Left forelimb (tissue), 1 donor: ENCODE data around the gene MARCHF3.
"Not testable (repeated sequence)": the region's sequence is repeated elsewhere in the genome, so short reads cannot be mapped to it uniquely, and the experiment has no call there.

Source experiments
- DNase-seq: peaks from one replicate; pipeline ENCODE4 v3.0.0-alpha.2; 2018; ENCODE audit warnings: low spot score

MARCHF3 gene

DNA sequence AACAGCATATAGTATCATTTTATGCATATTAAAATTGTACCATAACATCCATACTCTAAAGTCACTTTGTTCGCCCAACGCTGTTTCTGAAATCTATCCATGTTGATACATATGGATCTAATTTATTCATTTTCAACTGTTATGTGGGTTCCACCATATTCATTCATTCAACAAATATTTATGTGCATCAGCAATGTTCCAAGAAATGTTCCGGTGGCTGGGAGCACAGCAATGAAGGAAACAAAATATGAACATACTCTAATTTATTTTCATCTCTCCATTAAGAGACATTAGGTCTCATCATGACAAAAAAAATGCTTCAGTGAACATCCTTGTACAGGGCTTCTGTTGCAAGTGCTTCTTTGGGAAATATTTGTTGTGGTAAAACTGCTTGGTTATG lies 75.4 kb downstream of the MARCHF3 start:
- DNase-seq, result no peak

GRCh38 chr5:126953640-126954039 lies 76.7 kb downstream of the MARCHF3 start:
- no peak for DNase-seq

DNA sequence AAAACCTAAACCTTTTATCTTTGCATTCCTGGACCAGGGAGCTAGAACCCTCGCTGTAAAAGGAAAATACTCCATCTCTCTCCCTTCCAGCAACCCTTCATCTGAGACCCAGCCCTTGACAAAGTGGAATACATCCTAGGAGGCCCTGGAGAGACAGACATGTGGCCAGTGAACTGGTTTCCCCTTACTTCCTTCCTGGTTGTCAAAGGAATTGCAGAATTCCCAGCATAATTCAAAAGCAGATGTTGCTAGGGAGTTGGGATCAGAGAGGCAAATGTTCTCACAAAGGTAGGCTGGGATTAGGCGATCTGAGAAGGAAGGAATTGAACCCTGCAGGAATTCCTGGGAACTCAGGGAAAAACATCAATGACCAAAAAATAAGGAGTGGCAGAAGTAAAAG lies 80.9 kb downstream of the MARCHF3 start:
- DNase-seq, result no peak

- no peak for DNase-seq
Observed at GRCh38 chr5:126948453-126948852, 81.9 kb downstream of the MARCHF3 start.

DNA sequence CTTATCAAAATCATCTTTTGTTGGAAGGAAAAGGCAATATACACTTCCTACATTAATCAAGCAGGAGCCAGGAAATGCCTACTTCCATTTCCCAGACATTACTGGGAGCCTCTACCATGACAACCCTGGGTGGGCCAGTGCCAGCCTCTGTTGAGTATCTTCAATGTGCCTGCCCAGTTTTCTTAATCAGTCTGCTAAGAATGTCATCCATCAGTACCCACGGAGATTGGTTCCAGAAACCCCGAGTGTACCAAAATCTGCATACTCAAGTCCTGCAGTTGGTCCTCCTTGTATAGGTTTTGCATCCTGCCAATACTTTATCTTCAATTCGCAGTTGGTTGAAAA lies 82.4 kb downstream of the MARCHF3 start:
- no peak for DNase-seq

DNA sequence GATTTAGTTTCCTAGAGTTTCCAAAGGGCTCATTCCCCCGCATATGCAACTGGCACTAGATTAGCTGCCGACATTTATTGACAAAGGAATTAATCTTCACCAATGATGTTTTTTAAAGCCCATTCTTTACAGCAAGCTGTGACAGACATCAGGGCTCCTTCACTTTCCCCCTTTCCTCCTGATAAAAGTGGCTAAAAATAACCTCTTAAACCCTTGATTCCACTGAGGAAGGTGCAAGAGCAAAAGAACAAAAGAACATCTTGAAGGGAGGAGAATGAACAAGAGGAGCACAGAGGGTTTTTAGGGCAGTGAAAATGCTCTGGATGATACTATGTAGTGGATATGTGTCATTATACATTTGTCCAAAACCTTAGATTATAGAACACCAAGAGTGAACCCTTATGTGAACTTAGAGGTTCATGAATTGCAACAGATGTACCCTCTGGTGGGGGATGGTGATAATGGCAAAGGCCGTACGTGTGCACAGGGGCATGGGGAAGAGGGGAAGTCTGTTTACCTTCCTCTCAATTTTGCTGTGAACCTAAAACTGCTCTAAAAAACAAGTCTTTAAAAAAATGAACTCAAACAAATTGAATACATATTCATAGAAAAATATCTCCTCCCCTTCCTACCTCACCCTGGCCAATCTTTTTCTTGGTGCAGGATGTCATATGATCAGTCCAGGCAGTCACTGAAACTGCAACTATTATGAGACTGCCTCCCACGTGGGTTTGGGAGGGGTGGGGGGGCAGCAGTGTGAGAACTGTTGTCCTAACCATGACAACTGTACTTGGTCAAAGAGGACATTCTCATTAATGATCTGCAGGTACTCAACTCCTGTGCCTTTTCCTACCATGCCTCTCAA lies 83.0 kb downstream of the MARCHF3 start:
- DNase-seq, result no peak

- not testable (repeated sequence) for DNase-seq
Observed at GRCh38 chr5:126942908-126943307, 87.5 kb downstream of the MARCHF3 start.

- no peak for DNase-seq
Observed at GRCh38 chr5:126941403-126941802, 89.0 kb downstream of the MARCHF3 start.

DNA sequence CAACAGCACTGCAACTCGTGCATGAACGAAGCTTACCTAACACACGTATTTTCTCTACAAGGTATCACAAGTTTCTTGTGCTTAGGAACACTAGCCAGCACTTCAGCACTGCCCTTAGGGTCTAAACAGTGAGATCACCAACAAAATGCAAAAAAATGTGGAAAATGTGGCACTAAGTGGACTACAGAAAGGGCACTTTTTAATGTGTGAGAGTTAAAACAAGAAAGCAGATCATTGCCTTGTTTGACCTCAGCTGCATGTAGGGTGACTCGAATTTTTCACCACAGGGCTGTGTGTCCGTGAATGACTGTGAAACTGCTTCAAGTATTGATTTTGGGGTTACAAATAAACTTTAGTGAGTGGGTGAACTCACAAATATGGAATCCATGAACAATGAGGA lies 90.5 kb downstream of the MARCHF3 start:
- no peak for DNase-seq

GRCh38 chr5:126938466-126938865 lies 91.9 kb downstream of the MARCHF3 start:
- DNase-seq, result no peak

DNA sequence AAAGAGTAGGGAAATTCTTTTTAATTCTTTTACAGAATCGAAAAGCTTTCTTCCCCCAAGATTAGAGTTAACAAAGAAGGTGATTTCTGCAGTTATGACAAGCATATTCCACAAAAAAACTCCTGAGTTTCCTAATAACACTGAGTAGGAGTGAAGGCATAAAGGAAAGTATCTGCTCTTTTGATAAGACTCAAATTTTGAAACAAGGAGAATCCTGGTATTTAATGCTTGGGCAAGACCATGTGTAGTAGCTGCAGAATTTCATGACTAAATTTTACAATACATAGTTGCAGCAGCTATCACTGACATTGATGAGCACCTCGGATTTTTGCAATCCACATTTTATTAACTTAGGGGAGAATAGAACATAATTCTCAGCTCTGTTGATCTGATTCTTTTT lies 92.6 kb downstream of the MARCHF3 start:
- no peak for DNase-seq

GRCh38 chr5:126936775-126937418 lies 93.5 kb downstream of the MARCHF3 start:
- DNase-seq, result no peak

- no peak for DNase-seq
Observed at GRCh38 chr5:126931963-126932660, 98.2 kb downstream of the MARCHF3 start.

DNA sequence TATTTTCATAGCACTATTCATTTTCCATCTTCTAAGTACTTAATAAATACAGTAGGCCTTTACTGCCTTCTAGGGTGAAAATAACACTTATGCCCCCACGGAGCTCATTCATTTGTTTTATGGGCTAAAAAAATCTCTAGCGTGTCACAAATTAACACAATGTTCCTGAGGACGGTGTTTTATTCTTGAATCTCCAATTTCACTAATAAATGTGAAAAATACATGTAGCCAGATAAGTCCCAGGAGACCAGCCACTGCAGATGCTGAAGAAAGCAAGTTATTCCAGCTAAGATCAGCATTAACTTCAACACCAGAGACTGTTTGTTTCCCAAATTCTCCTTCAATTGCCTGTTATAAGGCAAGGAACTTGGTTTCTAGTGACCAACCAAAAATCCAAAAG lies 102.3 kb downstream of the MARCHF3 start:
- no peak for DNase-seq

GRCh38 chr5:126927429-126927828 lies 102.9 kb downstream of the MARCHF3 start:
- no peak for DNase-seq

GRCh38 chr5:126926187-126926586 lies 104.2 kb downstream of the MARCHF3 start:
- no peak for DNase-seq

GRCh38 chr5:126925482-126925881 lies 104.9 kb downstream of the MARCHF3 start:
- DNase-seq, result no peak

DNA sequence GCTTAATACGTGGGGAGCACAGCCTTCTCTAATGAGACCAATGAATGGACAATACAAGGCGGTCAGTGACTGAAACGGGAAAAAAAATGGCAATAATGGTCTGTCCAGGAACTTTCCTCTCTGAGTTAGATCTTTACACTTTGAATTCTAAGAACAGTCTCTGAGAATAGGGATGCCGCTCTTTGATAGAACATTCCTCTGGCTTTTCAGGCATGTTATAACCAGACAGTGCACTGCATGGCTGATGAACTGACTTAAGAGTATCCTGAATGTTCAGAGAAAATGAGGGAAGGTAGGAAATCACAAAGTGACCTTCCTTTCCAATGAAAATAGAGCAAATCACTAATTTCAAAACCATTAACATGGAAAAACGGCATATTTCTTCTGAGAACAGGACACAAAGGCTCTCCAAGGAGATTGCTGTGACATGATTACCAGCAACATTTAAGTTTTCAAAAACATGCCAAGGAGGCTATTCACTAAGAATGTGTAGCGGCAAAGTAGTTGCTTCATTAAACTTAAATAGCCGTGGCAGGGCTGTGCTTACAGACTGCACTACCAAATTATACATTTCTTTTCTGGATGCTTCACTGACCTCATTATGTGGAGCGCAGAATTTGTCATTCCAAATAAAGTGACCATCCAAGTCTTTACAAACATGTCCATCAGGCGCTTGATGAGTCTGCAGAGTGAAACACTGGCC lies 105.9 kb downstream of the MARCHF3 start:
- DNase-seq, result no peak

DNA sequence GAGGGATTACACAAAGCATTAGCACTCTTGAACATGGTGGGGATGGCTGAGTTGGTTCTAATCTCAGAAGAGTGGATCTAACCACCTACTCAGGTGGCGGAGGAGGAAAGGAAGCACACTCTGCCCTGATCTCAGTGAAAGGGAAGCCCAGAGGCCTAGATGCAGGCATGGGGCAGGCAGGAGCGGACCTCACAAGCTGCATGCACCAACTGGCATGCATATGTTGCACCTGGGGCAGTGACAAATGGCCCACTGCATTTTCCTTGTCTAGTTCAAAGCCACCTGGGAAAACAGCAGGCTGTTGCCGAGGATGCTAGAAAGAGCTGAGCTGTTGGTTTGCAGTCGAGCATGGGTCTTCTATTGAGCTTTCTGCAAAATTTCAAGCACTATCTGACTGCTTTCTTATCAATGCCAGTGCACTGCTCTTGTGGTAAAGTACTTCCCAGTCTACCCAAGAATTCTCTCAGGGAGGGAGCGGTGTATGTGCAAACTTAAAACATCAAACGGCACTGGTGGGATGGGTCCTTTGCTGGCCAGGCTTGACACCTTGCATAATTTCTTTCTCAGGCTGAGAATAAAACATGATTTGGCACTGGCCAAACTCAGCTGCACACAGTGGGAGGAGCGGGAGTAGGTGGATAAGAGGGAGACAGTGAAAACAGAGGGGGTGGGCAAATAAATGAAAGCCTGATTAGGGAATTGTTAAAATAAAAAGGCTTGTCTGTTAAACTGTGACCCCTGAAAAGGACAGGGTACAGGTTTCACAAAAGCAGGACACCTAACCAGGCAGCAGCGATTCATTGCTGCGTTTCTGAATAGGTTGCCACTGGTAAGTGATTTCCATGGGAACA lies 108.9 kb downstream of the MARCHF3 start:
- DNase-seq, result no peak

GRCh38 chr5:126920291-126920690 lies 110.1 kb downstream of the MARCHF3 start:
- no peak for DNase-seq

- DNase-seq, result no peak
Observed at GRCh38 chr5:126919566-126919965, 110.8 kb downstream of the MARCHF3 start.

GRCh38 chr5:126918615-126918957 lies 111.8 kb downstream of the MARCHF3 start:
- DNase-seq, result no peak
